Measurements from ENCODE around the gene AMIGO1.

DNA sequence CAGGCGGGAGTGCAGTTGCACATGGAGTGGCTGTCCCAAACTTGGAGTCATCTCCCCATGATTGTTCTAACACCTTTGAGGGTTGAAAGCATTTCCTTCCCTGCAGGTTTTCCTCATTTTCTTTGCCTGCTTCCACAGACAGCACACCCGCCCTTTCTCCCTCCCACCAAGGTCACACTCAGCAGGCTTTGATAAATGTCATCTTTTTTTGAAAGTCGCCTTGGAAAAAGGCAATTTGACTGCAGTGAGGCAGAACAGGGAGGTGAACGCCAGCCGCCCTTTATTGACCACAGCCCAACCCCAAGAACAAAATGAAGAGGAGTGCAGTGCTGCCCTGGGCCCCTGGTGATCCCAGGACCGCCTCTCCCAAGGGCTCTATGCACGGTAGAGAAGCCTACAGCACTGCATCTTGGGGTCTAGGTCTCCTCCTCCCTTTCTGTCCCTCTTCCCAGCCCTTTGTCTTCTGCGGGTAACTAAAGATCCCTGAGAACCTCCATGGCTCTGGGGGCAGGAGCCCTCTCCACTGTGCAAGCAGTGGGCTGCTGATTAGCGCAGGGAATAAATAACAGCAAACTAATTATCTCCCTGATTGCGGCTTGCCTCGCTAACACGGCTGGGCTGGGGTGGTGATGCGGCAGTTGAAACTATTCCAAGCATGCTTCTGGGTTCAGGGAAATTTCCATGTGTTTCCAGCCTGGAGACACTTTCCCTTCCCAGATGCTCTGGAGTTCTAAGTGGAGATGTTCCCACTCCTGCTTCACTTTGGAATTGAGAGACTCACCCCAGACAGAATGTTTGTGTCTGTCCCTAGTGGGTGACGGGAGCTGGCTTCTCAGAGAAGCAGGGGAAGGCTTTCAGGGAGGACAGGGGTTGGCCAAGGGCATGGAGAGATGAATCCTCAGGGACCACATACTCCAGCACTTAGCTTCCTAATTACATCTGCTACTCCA is 11.8 kb upstream of the AMIGO1 start:
- TF ChIP-seq, protein P1, sequence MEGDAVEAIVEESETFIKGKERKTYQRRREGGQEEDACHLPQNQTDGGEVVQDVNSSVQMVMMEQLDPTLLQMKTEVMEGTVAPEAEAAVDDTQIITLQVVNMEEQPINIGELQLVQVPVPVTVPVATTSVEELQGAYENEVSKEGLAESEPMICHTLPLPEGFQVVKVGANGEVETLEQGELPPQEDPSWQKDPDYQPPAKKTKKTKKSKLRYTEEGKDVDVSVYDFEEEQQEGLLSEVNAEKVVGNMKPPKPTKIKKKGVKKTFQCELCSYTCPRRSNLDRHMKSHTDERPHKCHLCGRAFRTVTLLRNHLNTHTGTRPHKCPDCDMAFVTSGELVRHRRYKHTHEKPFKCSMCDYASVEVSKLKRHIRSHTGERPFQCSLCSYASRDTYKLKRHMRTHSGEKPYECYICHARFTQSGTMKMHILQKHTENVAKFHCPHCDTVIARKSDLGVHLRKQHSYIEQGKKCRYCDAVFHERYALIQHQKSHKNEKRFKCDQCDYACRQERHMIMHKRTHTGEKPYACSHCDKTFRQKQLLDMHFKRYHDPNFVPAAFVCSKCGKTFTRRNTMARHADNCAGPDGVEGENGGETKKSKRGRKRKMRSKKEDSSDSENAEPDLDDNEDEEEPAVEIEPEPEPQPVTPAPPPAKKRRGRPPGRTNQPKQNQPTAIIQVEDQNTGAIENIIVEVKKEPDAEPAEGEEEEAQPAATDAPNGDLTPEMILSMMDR (conservative IDR thresholded peaks at IDR 0.05) = no peak
- TF ChIP-seq ZFX (IDR thresholded peaks at IDR 0.05) = no peak
